ENCODE data around the gene ADAM15.

Gene ADAM15

DNA sequence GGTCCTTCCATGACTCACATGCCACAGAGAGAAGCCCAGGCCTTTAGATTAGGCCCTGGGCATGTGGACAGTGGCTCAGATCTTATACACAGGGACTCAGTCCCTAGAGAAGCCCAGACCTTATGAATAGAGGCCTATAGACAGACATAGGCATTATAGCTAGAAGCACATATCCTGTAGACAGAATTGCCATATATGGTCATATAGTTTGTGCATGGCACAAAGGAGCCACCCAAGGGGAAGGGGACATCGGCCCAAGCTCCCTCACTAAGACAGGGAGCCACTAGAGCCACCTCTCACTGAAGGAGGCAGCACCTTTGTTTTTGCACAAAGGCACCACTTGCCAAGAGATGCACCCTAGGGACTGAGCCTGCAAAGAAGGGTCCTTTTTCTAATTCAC lies 25.3 kb downstream of the ADAM15 start:
- Histone ChIP-seq H3K9me3 (ENCODE audit: control insufficient read depth, insufficient read depth, low read depth, low read length) (no peaks in the 10 kb centered on the region), H3K27ac (ENCODE audit: extremely low read depth, low read depth, low read length) (no peak overlapping the region), H3K36me3 (ENCODE audit: control insufficient read depth in 2 of 2, insufficient read depth in 1 of 2, low read length in 2 of 2) (no peaks in the 10 kb centered on the region), H3K4me3 (ENCODE audit: low read depth, low read length) (no peak overlapping the region), H3K4me1 (ENCODE audit: control insufficient read depth, insufficient read depth, low read length) (peaks cover 9% of the 10 kb centered on the region; the same call in 1 of the 2 replicates)
- CTCF ChIA-PET, result interaction anchor here (0.6 to 8.0 kb wide), 9 partner anchors 8 to 531 kb away, joined by 3 to 66 read pairs (median 4); partner anchors contain the start of genes KRTCAP2 and PBXIP1
- TF ChIP-seq ZNF391 (tag by site-specific recombination; IDR thresholded peaks at IDR 0.05; ENCODE audit: borderline replicate concordance, low read depth) (no peak), KLF8 (tag by site-specific recombination; IDR thresholded peaks at IDR 0.05) (no peak), ZNF48 (tag by site-specific recombination; IDR thresholded peaks at IDR 0.05) (no peak), ZNF16 (tag by site-specific recombination; IDR thresholded peaks at IDR 0.05; ENCODE audit: low read depth) (no peak), ZNF138 (tag by site-specific recombination; IDR thresholded peaks at IDR 0.05; ENCODE audit: borderline replicate concordance) (no peak), ZNF133 (tag by site-specific recombination; IDR thresholded peaks at IDR 0.05) (no peak), HOXA7 (CRISPR knock-in tag; IDR thresholded peaks at IDR 0.05; ENCODE audit: borderline replicate concordance) (no peak), ZNF624 (tag by site-specific recombination; IDR thresholded peaks at IDR 0.05) (no peak), HOXD13 (CRISPR knock-in tag; IDR thresholded peaks at IDR 0.05; ENCODE audit: borderline replicate concordance) (no peak), ZNF791 (tag by site-specific recombination; IDR thresholded peaks at IDR 0.05) (no peak), ZNF311 (tag by site-specific recombination; IDR thresholded peaks at IDR 0.05; ENCODE audit: borderline replicate concordance) (no peak), ZNF776 (tag by site-specific recombination; IDR thresholded peaks at IDR 0.05; ENCODE audit: borderline replicate concordance) (no peak), YY1 (tag by site-specific recombination; IDR thresholded peaks at IDR 0.05) (no peak), SP2 (tag by site-specific recombination; IDR thresholded peaks at IDR 0.05) (no peak), ZNF501 (tag by site-specific recombination; IDR thresholded peaks at IDR 0.05) (no peak)
- TF ChIP-seq, protein P1, sequence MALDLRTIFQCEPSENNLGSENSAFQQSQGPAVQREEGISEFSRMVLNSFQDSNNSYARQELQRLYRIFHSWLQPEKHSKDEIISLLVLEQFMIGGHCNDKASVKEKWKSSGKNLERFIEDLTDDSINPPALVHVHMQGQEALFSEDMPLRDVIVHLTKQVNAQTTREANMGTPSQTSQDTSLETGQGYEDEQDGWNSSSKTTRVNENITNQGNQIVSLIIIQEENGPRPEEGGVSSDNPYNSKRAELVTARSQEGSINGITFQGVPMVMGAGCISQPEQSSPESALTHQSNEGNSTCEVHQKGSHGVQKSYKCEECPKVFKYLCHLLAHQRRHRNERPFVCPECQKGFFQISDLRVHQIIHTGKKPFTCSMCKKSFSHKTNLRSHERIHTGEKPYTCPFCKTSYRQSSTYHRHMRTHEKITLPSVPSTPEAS (tag by site-specific recombination; IDR thresholded peaks at IDR 0.05), result no peak
- TF ChIP-seq, protein P2, sequence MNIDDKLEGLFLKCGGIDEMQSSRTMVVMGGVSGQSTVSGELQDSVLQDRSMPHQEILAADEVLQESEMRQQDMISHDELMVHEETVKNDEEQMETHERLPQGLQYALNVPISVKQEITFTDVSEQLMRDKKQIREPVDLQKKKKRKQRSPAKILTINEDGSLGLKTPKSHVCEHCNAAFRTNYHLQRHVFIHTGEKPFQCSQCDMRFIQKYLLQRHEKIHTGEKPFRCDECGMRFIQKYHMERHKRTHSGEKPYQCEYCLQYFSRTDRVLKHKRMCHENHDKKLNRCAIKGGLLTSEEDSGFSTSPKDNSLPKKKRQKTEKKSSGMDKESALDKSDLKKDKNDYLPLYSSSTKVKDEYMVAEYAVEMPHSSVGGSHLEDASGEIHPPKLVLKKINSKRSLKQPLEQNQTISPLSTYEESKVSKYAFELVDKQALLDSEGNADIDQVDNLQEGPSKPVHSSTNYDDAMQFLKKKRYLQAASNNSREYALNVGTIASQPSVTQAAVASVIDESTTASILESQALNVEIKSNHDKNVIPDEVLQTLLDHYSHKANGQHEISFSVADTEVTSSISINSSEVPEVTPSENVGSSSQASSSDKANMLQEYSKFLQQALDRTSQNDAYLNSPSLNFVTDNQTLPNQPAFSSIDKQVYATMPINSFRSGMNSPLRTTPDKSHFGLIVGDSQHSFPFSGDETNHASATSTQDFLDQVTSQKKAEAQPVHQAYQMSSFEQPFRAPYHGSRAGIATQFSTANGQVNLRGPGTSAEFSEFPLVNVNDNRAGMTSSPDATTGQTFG (tag by site-specific recombination; IDR thresholded peaks at IDR 0.05; ENCODE audit: borderline replicate concordance), result no peak
- TF ChIP-seq, protein P3, sequence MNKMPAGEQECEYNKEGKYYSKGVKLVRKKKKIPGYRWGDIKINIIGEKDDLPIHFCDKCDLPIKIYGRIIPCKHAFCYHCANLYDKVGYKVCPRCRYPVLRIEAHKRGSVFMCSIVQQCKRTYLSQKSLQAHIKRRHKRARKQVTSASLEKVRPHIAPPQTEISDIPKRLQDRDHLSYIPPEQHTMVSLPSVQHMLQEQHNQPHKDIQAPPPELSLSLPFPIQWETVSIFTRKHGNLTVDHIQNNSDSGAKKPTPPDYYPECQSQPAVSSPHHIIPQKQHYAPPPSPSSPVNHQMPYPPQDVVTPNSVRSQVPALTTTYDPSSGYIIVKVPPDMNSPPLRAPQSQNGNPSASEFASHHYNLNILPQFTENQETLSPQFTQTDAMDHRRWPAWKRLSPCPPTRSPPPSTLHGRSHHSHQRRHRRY (tag by site-specific recombination; IDR thresholded peaks at IDR 0.05), result no peak
- TF ChIP-seq, protein P4, sequence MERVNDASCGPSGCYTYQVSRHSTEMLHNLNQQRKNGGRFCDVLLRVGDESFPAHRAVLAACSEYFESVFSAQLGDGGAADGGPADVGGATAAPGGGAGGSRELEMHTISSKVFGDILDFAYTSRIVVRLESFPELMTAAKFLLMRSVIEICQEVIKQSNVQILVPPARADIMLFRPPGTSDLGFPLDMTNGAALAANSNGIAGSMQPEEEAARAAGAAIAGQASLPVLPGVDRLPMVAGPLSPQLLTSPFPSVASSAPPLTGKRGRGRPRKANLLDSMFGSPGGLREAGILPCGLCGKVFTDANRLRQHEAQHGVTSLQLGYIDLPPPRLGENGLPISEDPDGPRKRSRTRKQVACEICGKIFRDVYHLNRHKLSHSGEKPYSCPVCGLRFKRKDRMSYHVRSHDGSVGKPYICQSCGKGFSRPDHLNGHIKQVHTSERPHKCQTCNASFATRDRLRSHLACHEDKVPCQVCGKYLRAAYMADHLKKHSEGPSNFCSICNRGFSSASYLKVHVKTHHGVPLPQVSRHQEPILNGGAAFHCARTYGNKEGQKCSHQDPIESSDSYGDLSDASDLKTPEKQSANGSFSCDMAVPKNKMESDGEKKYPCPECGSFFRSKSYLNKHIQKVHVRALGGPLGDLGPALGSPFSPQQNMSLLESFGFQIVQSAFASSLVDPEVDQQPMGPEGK (tag by site-specific recombination; IDR thresholded peaks at IDR 0.05), result no peak
- TF ChIP-seq, protein P5, sequence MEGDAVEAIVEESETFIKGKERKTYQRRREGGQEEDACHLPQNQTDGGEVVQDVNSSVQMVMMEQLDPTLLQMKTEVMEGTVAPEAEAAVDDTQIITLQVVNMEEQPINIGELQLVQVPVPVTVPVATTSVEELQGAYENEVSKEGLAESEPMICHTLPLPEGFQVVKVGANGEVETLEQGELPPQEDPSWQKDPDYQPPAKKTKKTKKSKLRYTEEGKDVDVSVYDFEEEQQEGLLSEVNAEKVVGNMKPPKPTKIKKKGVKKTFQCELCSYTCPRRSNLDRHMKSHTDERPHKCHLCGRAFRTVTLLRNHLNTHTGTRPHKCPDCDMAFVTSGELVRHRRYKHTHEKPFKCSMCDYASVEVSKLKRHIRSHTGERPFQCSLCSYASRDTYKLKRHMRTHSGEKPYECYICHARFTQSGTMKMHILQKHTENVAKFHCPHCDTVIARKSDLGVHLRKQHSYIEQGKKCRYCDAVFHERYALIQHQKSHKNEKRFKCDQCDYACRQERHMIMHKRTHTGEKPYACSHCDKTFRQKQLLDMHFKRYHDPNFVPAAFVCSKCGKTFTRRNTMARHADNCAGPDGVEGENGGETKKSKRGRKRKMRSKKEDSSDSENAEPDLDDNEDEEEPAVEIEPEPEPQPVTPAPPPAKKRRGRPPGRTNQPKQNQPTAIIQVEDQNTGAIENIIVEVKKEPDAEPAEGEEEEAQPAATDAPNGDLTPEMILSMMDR (tag by site-specific recombination; IDR thresholded peaks at IDR 0.05), result no peak
- POLR2A ChIA-PET, result interaction anchor here (0.8 to 1.9 kb wide), 3 partner anchors 9 to 97 kb away, joined by 3 to 6 read pairs (median 4); partner anchors contain the start of gene KRTCAP2

Data from HEK293 (cell line).